Prostate gland (tissue), 2 donors: Measurements from ENCODE around the gene NR3C1.

Experiments used
- CTCF ChIP-seq, 4 experiments: fragments of 200-600 bp in 2 of 4; fragments of 450-650 bp in 2 of 4; sonication (generic) in 2 of 4; IDR thresholded peaks; 1 replicate in 3 of 4; 2 replicates in 1 of 4; pipeline ENCODE4 v1.5.1; 2016 to 2019; ENCODE audit warnings: antibody characterized with exemption in 4 of 4, mild to moderate bottlenecking in 2 of 4, moderate library complexity in 2 of 4
- POLR2A ChIP-seq: fragments of 450-650 bp; IDR thresholded peaks from one replicate; pipeline ENCODE4 v1.6.1; 2016; ENCODE audit warnings: antibody characterized with exemption, mild to moderate bottlenecking

- TF ChIP-seq CTCF (IDR thresholded peaks at IDR 0.05) = no peak
- TF ChIP-seq POLR2A = no peak
Measured at GRCh38 chr5:143355710-143356109, 47.8 kb downstream of the NR3C1 start.
